MCF 10A (cell line): ENCODE results near the gene UBE2V1. TPM values are rescaled to one million over a fixed set of nuclear protein-coding genes. Genes with fewer than 3 reads are reported as not detected.

Experiments used
- BruUV-seq: library from RNA; stranded (reverse); fragments of 400-500 nt; replicated peaks from 2 replicates; lab custom pipeline; 2021; lab: Mats Ljungman, UMichigan
- CTCF ChIA-PET: fragments of 300-600 bp; sonication (Branson Sonifier 250); formaldehyde crosslinking; extraction: SDS; loops from one replicate; lab custom pipeline; 2021; ENCODE audit warnings: antibody characterized with exemption, inconsistent platforms; lab: Yijun Ruan, JAX
- POLR2A ChIA-PET: fragments of 300-600, 350-650 bp; sonication (Branson Sonifier 250); formaldehyde crosslinking; extraction: SDS; loops from one replicate; lab custom pipeline; 2020; ENCODE audit warnings: antibody characterized with exemption, inconsistent platforms; lab: Yijun Ruan, JAX
- DNase-seq: peaks from one replicate; pipeline ENCODE4 v3.0.0-alpha.2; 2018; ENCODE audit not compliant: unreplicated experiment
- H3K27ac Mint-ChIP-seq: one replicate; pipeline ENCODE4 v1.8.0; 2022; ENCODE audit warnings: mild to moderate bottlenecking, low read depth, mixed read lengths; ENCODE audit not compliant: unreplicated experiment
- H3K27me3 Mint-ChIP-seq: one replicate; pipeline ENCODE4 v1.8.0; 2022; ENCODE audit warnings: mixed read lengths; ENCODE audit not compliant: insufficient read depth, unreplicated experiment
- H3K36me3 Mint-ChIP-seq: one replicate; pipeline ENCODE4 v1.8.0; 2022; ENCODE audit warnings: mild to moderate bottlenecking, moderate library complexity, mixed read lengths; ENCODE audit not compliant: insufficient read depth, unreplicated experiment
- H3K4me1 Mint-ChIP-seq: one replicate; pipeline ENCODE4 v1.8.0; 2022; ENCODE audit warnings: mixed read lengths; ENCODE audit not compliant: insufficient read depth, unreplicated experiment
- H3K4me3 Mint-ChIP-seq: one replicate; pipeline ENCODE4 v1.8.0; 2022; ENCODE audit warnings: mild to moderate bottlenecking, moderate library complexity, mixed read lengths; ENCODE audit not compliant: unreplicated experiment
- H3K9me3 Mint-ChIP-seq: one replicate; pipeline ENCODE4 v1.8.0; 2022; ENCODE audit warnings: mixed read lengths; ENCODE audit not compliant: unreplicated experiment
- CTCF ChIP-seq: fragments of 200-600 bp; IDR thresholded peaks from one replicate; pipeline ENCODE4 v1.8.0; 2022; ENCODE audit warnings: antibody characterized with exemption, mild to moderate bottlenecking; ENCODE audit not compliant: unreplicated experiment
- intact Hi-C: fragments of 100-400 bp; cut with micrococcal nuclease; formaldehyde crosslinking; loops from 2 replicates; pipeline ENCODE4 v1.14.1; 2022
- total RNA-seq: library from RNA; stranded (reverse); gene quantifications from 2 replicates; pipeline ENCODE4 v1.2.3, GENCODE V29; 2022

UBE2V1 gene
- total RNA-seq, 1 experiment from 2014 or later: 99.5 TPM

- intact Hi-C loops: no loop called here
- no peak overlapping the region for H3K4me3 Mint-ChIP-seq
- no peak for TF ChIP-seq CTCF
- H3K27ac Mint-ChIP-seq: no peak overlapping the region
- no peaks in the 10 kb centered on the region for H3K27me3 Mint-ChIP-seq
- peaks cover 20% of the 10 kb centered on the region for H3K4me1 Mint-ChIP-seq
- ChIA-PET POLR2A (interaction anchor here (0.7 to 2.5 kb wide), 6 partner anchors 10 to 380 kb away, joined by 3 to 18 read pairs (median 8); partner anchors contain the start of gene UBE2V1), CTCF (interaction anchor here (0.6 to 2.7 kb wide), 11 partner anchors 8 to 49 kb away, joined by 3 to 28 read pairs (median 5); partner anchors contain the start of genes PEDS1 and UBE2V1)
- peaks cover 80% of the 10 kb centered on the region for H3K36me3 Mint-ChIP-seq
- no peaks in the 10 kb centered on the region for H3K9me3 Mint-ChIP-seq
- no TSS peak for BruUV-seq
- no peak for DNase-seq
Measured at GRCh38 chr20:50133474-50134217, 20.7 kb upstream of the UBE2V1 start.

GRCh38 chr20:50133041-50133440 is 20.1 kb upstream of the UBE2V1 start:
- intact Hi-C loops: no loop called here
- H3K9me3 Mint-ChIP-seq: no peaks in the 10 kb centered on the region
- ChIA-PET CTCF (interaction anchor here (0.5 to 2.7 kb wide), 5 partner anchors 11 to 1840 kb away, joined by 3 to 28 read pairs (median 3); no protein-coding TSS in a partner anchor), POLR2A (interaction anchor here (0.7 to 2.2 kb wide), 3 partner anchors 11 to 21 kb away, joined by 3 to 12 read pairs (median 4); no protein-coding TSS in a partner anchor)
- no peak overlapping the region for H3K4me3 Mint-ChIP-seq
- H3K27ac Mint-ChIP-seq: no peak overlapping the region
- no TSS peak for BruUV-seq
- H3K27me3 Mint-ChIP-seq: no peaks in the 10 kb centered on the region
- peaks cover 16% of the 10 kb centered on the region for H3K4me1 Mint-ChIP-seq
- H3K36me3 Mint-ChIP-seq: peaks cover 82% of the 10 kb centered on the region
- no peak for TF ChIP-seq CTCF
- DNase-seq: no peak

- H3K36me3 Mint-ChIP-seq: peaks cover 86% of the 10 kb centered on the region
Measured at GRCh38 chr20:50130995-50131394, 18.0 kb upstream of the UBE2V1 start.

More at GRCh38 chr20:50130995-50131394, 18.0 kb upstream of the UBE2V1 start:
- no peaks in the 10 kb centered on the region for H3K9me3 Mint-ChIP-seq
- intact Hi-C loops: no loop called here
- POLR2A ChIA-PET: interaction anchor here (1.1 to 1.9 kb wide), 3 partner anchors 13 to 23 kb away, joined by 3 to 5 read pairs (median 3); partner anchors contain the start of gene PEDS1
- H3K4me3 Mint-ChIP-seq: no peak overlapping the region
- no peaks in the 10 kb centered on the region for H3K27me3 Mint-ChIP-seq
- H3K4me1 Mint-ChIP-seq: peaks cover 12% of the 10 kb centered on the region
- DNase-seq: no peak
- H3K27ac Mint-ChIP-seq: no peak overlapping the region
- BruUV-seq: no TSS peak
- no peak for TF ChIP-seq CTCF
- CTCF ChIA-PET: interaction anchor here (0.9 to 2.3 kb wide), 3 partner anchors 9 to 21 kb away, joined by 3 to 15 read pairs (median 3); no protein-coding TSS in a partner anchor
